ENCODE measurements around the gene TSPAN8.
"Not testable (repeated sequence)": the region's sequence is repeated elsewhere in the genome, so short reads cannot be mapped to it uniquely, and the experiment has no call there.

TSPAN8 gene

DNA sequence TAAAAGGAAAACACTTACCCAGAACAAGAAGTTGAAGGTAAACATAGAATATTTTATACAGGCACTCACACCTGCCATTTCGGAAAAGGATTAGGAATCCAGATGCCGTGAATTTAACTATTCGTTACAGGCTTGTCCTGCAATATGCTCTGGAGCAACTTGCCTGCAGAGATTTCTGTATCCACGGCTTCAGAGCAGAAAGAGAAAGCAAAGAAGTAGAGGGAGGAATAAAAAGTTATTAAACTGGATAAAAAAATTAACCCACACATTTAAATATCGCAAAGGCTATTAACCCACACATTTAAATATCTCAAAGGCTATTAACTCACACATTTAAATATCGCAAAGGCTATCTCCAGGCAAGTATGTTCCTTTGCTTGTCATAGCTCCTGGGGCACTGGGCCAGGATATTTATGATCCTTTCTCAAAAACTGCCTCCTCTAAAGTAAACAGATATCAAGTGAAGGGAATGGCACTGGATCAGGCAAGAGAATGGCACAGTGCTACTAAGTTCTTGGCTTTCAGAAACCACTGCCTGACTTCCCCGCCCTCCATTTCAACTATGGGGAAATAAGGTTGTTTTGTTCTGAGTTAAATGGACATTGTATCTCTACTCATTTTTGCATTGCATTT is at the start of gene TSPAN8:
Gene TSPAN8 (minus strand): TSS at position 399 of the 633 bp plus-strand sequence. CDS start 321 bp downstream, at position 78.
- no peak for DNase-seq

DNA sequence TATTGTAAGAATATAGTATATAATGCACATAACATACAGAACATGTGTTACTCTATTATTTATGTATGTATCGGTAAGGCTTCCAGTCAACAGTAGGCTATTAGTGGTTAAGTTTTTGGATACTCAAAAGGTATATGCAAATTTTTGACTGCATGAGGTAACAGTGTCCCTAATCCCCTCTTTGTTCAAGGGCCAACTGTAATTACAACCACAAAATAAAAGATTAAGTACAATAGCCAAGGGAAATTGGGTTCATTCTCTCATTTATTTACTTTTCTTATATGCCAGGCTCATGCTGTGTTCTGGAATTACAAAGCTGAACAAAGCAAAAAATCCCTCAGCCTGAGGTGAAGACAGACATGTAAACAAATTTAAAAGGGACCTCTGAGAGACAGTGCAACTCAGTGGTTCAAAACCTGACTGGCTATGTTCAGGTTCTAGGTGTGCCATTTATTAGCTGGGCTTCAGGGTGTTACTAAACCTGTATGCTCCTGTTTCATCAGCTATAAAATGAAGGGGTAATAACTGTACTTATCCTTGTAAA is 43.4 kb upstream of the TSPAN8 start:
- DNase-seq: no peak

DNA sequence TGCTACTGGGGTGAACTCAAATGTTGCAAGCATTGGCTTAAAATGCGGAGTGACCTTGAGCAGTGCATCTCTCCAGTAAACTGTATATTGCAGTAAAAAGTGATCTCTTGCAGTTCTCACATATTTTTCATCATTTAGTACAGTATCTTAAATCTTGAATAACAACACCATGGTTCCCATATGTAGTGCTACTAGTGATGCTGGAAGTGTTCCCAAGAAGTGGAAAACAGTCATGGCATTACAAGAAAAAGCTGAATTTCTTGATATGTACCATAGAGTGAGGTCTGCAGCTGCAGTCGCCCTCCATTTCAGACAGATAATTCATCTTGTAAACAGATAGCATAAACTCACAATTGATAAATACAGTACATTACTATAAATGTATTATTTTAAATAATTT is 42.9 kb upstream of the TSPAN8 start:
- DNase-seq: no peak

DNA sequence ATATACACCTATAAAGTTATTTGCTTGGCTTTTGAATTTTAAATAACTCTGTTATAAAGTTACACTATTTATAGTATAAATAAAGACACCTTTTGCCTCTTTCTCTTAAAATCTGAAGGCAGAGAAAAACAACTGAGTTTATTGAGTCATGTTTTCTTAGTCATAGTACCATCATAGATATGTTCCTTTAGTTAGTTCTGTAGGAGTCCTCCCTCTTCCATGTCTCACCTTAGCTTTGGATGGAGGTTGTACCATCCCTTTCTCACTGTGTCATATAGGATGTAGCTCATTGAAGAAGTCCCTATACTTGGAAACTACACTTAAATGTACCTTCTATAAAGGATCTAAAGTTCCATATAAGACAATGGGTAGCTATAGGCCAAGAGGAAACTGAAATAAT is 39.7 kb upstream of the TSPAN8 start:
- no peak for DNase-seq

DNA sequence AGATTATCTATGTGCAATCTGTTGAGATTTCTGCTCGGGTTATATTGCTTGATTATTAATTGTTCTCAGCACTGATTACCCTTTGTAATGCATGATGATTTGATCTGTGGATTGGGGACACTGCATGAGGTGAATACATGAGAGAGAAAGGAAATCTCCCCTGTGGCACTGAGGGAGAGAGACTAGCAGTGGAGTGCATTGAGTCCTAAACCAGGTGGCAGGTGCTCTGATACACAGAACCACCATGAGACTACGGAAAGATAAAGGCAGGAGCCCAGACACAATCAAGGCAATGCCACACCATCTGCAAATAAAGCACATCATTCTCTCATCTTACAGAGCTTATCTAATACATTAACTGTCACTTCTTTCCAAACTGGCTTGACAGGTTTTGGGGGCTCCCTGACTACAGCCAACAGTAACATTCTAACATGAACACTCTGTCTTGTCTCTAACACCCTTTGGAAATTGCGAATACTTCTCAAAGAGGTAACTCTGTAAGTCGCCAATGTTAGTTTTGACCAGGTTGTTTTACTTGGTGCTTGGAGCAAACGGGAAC is 37.6 kb upstream of the TSPAN8 start:
- DNase-seq: no peak

DNA sequence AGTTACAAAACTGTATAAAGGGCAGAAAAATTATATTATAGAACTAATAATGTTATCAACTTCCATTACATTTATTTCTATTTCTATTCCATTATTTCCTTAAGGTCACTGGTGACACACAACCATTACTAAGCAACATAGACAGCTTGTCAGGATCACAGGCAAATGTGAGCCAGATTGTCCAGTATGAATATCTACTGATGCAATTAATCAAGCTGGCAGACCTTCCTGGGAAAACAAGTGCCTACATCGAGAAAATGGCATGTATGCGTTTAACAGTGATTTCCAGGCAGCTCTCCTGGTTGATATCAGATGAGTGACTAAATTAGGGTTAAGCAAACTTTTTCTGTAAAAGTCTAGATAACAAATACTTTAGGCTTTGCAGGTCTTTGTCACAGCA is 36.9 kb upstream of the TSPAN8 start:
- no peak for DNase-seq

DNA sequence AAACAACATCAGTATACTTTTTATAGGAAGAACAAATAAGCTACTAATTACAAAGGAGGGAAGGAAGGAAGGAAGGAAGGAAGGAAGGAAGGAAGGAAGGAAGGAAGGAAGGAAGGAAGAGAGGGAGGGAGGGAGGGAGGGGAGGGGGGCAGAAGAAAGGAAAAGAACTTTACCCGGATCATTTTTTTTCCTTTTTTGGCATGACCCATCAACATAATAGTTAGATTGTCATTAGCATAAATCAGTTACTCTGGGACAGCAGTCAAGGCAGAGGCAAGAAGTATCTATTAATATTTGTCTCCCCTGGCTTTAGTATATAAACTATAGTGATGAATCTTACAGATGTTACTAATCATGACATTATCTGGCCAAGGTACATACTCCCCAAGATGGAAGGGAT is 35.2 kb upstream of the TSPAN8 start:
- no peak for DNase-seq

DNA sequence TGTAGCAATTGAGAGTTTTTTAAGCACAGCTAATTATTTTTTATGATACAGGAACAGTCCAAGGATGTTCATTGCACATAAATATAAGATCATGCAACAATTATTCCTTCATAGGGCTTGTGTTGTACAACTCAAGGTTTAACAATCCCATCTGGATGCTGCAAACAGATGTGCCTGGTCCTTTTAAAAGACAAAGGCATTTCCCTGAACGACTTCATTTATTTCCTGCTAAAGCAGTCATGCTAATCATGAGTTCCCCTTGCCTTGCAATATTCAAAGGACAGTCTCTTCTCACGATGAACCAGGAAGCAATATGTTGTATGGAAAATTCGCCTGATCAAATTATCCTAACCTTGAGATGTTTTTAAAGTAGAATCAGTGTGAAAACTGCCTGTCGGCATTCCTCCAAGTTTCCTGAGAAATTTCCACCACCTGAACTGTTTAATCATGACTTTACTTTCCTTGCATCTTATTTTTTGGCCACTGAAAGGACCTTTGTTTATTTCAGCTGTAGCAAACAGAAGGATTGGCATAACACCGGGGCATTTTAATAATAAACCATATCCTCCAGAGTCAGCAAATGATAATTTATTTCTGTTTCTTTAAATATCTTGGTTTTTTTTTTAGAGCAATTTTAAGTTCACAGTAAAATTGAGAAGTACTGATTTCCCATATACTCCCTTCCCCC is 33.9 kb upstream of the TSPAN8 start:
- DNase-seq: no peak

DNA sequence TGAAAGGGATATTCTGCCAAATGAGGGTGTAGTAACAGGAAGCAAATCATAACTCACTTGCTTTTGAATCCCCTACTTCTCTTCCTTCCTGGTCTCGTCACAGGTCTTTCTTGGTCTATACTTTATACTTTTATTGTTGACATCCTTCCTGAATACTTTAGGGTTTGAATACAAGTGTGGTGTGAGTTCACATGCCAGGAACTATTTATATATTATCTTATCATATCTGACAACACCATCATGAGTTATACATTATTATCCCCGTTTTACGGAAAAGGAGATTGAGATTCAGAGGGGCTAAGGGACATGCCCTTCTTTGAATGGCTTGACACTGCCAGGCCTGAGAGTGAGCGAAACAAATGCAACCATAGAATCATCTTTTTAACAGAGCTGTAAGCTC is 33.0 kb upstream of the TSPAN8 start:
- DNase-seq: no peak

DNA sequence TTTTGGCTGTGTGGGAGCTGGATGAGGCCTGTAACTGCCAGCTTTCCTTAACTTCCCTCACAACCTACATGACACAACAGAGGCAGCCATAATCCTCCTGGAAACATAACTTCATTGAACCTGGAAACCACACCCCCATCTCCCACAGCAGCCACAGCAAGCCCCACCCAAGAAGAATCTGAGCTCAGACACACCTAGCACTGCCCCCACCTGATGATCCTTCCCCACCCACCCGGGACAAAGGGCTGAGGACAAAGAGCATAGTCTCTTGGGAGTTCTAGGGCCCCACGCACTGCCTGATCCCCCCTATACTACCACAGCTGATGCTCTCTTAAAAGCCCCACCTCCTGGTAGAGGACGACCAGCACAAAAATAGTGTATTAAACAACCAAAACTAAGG is 29.6 kb upstream of the TSPAN8 start:
- DNase-seq: no peak

DNA sequence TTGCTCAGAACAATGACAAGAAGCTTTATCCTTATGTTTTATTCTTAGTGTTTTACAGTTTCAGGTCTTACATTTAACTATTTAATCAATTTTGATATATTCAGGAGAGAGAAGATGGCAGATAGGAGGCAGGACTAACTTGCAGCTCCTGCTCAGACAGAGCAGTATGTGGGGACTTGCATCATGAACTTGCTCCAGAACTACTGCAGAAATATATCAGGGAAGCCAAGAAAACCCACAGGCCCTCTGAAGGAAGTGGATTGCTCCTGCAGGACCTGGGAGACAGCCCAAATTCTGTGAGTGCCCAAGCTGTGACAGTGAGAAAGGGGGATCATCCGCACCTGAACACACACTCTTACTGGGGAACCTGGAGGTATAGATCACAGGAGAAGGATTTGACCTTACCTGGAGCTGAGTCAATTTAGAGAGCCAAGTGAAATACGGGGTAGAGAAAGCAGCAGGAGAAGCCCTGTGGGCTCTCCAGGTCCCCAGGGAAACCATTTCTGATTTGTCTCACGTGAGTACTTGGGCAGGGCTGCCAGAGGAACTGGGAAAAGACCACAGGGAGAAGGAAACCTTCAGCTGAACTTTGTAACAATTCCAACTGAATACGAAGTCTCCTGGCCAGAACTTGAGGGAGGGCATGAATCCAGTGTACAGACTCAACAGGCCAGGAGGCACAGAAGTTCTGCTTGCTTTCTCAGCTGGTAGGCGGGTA is 28.9 kb upstream of the TSPAN8 start:
- DNase-seq: no peak

DNA sequence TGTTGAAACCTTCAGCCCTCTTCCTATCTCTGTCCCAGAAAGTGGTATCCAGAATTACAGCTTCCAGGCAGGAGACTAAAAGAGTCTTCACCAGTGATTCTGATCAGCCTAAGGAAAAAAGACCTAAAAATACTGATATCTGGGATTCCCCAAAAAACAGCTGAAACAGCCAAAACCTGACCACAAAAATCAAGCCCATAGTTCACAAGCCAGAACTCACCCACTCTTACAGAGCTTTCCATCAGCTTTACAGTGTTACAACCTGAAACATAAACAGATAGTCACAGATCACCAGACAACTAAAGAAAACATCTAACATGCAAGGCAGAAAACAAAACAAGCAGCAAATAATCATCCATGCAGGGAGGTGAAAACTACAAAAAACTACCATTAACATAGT is 26.0 kb upstream of the TSPAN8 start:
- DNase-seq: no peak

DNA sequence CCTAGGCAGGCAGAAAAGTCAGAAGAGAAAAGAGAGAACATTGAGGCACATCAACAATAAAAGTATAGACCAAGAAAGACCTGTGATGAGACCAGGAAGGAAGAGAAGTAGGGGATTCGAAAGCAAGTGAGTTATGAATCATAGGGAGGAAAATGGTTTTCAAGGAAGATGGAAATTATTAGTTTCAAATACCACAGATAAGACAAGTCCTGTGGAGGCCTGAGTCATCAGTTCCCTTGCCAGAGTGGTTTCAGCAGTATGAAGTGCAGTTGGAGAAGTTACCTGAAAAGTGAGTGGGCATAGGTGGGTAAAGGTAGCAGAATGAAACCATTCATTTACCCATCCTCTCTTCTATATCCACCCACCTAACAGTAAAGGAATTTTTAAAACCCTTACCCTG is 25.2 kb upstream of the TSPAN8 start:
- DNase-seq: no peak

DNA sequence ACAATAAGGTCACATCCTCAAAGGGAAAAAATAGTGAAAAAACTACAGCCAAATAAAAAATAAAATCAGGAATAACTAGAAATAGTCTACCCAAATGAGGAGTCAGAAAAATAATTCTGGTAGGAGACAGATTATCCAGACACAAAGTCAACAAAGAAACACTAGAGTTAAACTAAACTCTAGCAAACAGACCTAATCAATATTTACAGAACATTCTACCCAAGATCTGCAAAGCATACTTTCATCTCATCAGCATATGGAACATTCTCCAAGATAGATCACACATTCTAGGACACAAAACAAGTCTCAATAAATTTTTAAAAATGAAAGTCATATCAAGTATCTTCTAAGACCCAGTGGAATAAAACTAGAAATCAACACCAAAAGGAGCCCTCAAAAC is 20.4 kb upstream of the TSPAN8 start:
- no peak for DNase-seq

DNA sequence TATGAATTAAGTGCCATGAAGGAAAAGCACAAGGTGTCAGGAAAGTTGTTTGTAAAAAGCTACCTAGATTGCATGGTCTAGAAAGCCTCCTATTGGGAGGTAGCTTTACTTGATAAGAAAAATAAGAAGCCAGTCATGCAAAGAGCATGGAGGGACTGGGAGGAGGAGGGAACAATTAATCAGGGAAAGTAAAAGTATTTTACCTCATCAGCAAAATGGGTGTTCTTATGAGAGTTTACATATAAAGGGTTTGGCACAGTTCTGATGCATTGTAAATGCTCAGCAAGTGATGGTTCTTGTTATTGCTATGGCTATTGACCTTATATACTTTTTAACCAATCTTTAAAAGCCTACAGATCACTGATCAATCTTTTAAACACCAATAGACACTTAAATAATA is 17.0 kb upstream of the TSPAN8 start:
- no peak for DNase-seq

DNA sequence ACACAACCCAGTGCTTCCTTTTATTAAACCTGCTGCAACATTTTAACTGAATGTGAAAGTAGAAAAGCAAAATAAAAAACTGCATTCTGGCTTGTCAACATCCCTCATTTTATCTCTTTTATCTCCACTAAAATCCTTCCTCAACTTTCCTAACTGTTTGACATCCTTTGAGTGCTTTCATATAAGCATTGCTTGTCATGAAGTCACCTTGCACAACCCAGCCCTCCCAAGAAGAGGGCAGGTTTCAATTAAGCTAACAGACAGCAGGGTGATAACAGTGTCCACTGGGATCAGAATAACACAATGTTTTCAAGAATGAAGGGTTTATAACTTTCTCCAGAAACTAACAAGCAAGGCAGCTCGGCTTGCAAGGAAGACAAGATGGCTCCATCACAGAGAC is 16.3 kb upstream of the TSPAN8 start:
- DNase-seq: no peak

DNA sequence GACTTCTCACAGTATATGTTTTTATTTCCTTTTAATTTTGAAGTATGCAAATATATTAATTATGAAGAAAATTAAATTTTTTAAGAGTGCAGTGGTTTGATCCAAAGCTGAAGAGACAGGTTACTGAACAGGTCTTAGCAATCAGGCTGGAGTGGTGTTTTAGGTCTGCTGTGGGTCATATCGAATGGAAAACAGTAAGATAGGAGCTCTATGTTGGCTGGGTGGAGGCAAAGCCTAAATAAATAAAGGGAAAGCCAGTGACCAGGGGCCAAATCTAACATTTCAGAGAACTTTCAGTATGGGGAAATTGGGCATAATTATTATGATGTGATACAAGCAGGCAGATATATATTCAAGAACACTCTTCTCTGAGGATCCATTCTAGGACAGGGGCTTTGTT is 12.7 kb upstream of the TSPAN8 start:
- DNase-seq: no peak

DNA sequence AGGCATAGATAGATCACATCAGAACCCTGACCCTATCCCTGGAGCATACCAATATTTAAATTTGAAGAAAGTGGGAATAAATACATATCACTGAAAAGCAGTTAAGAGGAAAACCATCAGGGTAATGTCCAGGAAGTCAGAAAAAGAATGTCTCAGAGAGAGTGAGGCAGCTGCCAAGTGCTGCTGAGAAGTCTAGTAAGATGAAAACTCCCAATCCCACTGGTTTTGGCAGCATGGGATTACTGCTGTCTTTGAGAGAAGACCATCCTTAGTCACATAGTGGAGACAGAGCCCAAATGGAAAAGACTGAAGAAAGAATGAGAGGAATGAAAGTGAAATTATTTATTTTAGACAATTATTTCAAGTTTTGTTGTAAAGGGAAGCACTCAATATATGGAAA is 11.5 kb upstream of the TSPAN8 start:
- no peak for DNase-seq

DNA sequence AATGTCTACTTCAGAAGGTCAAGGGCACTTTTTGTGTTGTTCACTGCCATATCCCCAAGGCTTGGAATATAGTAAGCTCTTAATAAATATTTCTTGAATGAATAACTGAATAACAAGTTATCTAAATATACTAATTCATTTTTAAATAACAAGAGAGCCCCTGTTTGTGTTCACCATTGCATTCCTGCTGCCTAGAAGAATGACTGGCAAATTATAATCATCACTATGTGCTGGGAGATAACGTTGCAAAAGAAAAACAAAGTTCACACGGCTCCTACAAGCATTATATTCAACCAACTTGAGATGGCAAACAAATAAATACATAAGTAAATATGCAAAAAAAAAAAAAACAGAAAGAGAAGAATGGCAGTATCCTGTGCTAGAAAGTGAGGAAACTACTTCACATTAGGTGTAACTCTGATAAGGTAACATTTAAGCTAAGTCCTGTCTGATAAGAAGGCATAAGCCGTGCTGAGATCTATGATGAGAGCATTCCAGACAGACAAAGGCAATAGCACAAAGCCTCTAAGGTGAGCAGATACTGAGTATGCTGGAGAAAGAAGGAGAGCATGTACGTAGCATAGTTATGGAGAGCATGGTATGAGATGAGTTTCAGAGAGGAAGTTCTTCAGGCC is 9.2 kb upstream of the TSPAN8 start:
- DNase-seq: no peak

DNA sequence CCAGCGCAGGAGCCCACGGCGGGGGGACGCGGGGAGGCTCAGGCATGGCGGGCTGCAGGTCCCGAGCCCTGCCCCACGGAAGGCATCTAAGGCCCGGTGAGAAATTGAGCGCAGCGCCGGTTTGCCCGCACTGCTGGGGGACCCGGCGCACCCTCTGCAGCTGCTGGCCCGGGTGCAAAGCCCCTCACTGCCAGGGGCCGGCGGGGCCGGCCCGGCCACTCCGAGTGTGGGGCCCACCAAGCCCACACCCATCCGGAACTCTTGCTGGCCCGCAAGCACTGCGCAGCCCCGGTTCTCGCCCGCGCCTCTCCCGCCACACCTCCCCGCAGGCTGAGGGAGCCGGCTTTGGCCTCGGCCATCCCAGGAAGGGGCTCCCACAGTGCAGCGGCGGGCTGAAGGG is 8.5 kb upstream of the TSPAN8 start:
- DNase-seq: no peak

DNA sequence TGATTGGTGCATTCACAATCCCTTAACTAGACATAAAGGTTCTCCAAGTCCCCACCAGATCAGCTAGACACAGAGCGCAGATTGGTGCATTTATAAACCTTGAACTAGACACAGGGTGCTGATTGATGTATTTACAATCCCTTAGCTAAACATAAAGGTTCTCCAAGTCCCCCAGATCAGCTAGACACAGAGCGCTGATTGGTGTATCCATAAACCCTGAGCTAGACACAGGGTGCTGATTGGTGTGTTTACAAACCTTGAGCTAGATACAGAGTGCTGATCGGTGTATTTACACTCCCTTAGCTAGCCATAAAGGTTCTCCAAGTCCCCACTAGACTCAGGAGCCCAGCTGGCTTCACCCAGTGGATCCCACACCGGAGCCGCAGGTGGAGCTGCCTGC is 8.0 kb upstream of the TSPAN8 start:
- not testable (repeated sequence) for DNase-seq

DNA sequence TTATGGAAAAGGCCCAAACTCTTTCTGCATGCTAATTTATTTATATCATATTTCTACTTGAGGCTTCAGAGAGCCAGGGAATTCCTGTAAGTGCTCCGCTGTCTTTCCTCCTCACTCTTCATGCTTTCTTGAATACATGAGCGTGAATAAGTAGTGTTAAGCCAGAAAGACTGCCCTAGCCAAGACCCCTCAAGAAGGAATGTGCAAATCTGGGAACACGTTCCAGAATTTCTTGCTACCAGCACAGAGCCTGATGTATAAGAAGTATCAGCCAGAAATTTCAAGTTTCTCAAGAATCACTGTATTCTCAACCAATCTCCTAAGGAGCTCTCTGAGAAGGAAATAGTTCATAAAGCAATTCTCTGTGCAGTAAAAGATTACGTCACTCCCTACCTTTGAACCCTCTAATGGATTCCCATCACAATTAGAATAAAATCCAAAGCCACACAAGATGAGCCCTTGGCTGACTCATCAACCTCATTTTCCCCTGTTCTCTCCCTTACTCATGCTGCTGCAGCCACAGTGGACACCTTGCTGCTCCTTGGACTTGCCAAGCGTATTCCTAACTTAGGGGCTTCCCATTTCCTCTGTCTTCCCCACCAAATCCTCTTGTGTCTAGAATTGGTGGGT is 6.9 kb upstream of the TSPAN8 start:
- no peak for DNase-seq

DNA sequence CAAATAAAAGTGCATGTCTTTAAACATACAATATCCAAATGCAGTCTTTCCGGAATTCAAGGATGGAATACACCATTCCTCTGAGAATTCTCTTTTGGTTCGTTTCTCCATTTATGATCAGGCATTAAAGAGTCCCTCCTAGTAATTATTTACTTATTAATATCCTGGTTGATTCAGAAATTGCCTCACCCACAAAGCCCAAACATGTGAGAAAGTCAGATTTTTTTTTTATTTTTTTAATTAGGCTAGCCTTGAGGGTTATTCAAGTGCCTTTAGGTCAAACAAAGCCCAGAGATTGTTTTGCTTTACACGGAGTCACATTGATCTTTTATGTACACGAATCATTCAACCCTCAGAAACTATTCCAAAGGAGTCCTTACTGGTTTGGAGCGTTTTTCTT is 6.4 kb upstream of the TSPAN8 start:
- DNase-seq: no peak
